A549 (cell line): ENCODE measurements around the gene CAPN8. TPM values are rescaled to one million over a fixed set of nuclear protein-coding genes. Genes with fewer than 3 reads are reported as not detected.

Experiments
- ATAC-seq, 2 experiments: fragments of 200-7000 bp in 1 of 2; fragments of >200 bp in 1 of 2; cut with Nextera tagmentation in 1 of 2; cut with Tn5 transposase in 1 of 2; 3 replicates each; pipeline versions ENCODE4 v1.8.0 to v1.9.1; 2018 to 2020; ENCODE audit warnings: mild to moderate bottlenecking in 1 of 2, moderate library complexity in 1 of 2
- CTCF ChIA-PET: fragments of 300-600 bp; sonication (Branson Sonifier 250); formaldehyde crosslinking; extraction: SDS; loops from one replicate; lab custom pipeline; 2021; ENCODE audit warnings: antibody characterized with exemption, inconsistent platforms; lab: Yijun Ruan, JAX
- POLR2A ChIA-PET: fragments of 350-600 bp; formaldehyde crosslinking; extraction: SDS; loops from one replicate; lab custom pipeline; 2021; ENCODE audit warnings: antibody characterized with exemption, inconsistent platforms; lab: Yijun Ruan, JAX
- DNase-seq, 2 experiments: peaks; one replicate each; pipeline versions ENCODE4 v3.0.0 to v3.0.0-alpha.2; 2011 to 2016; ENCODE audit warnings: low read depth in 1 of 2, low spot score in 1 of 2
- FAIRE-seq: peaks from 2 replicates; lab custom pipeline; 2011; peaks lifted over from hg19 to GRCh38; lab: Jason Lieb, UNC
- H3K27ac ChIP-seq, 2 experiments: fragments of >200 bp; sonication (Bioruptor Twin); formaldehyde crosslinking; 3 replicates each; pipeline ENCODE4 v1.5.1; 2016 to 2017
- H3K4me1 ChIP-seq: fragments of >200 bp; sonication (Bioruptor Twin); formaldehyde crosslinking; 3 replicates; pipeline ENCODE4 v1.6.1; 2016
- H3K4me2 ChIP-seq: fragments of >200 bp; sonication (Bioruptor Twin); formaldehyde crosslinking; 3 replicates; pipeline ENCODE4 v1.6.1; 2016
- H3K4me3 ChIP-seq: fragments of >200 bp; sonication (Bioruptor Twin); formaldehyde crosslinking; 3 replicates; pipeline ENCODE4 v1.5.1; 2016
- H3K9me3 ChIP-seq: fragments of >200 bp; sonication (Bioruptor Twin); formaldehyde crosslinking; 3 replicates; pipeline ENCODE4 v1.6.1; 2016
- BHLHE40 ChIP-seq: IDR thresholded peaks from 2 replicates; pipeline ENCODE4 v1.6.1; 2012; ENCODE audit warnings: low read depth, low read length, inconsistent platforms
- CEBPB ChIP-seq, 2 experiments: fragments of >200 bp in 1 of 2; sonication (Bioruptor Twin) in 1 of 2; formaldehyde crosslinking in 1 of 2; IDR thresholded peaks; 2 replicates each; pipeline ENCODE4 v1.6.1; 2012 to 2016
- EHF ChIP-seq: fragments of 250-450 bp; sonication (Bioruptor Pico); IDR thresholded peaks from 2 replicates; pipeline ENCODE4 v1.5.0; 2020; ENCODE audit warnings: mild to moderate bottlenecking
- FOXS1 ChIP-seq: fragments of 250-450 bp; sonication (Bioruptor Pico); IDR thresholded peaks from 2 replicates; pipeline ENCODE4 v1.5.0; 2020; ENCODE audit warnings: mild to moderate bottlenecking, moderate library complexity
- GATA3 ChIP-seq: IDR thresholded peaks from 2 replicates; pipeline ENCODE4 v1.6.1; 2012; ENCODE audit warnings: borderline replicate concordance
- JUNB ChIP-seq: fragments of >200 bp; sonication (Bioruptor Twin); formaldehyde crosslinking; IDR thresholded peaks from 2 replicates; pipeline ENCODE4 v1.6.1; 2016
- KDM5A ChIP-seq: fragments of 200-600 bp; sonication (generic); IDR thresholded peaks from 2 replicates; pipeline ENCODE4 v1.6.1; 2016; ENCODE audit warnings: antibody characterized with exemption, mild to moderate bottlenecking
- MAFK ChIP-seq: fragments of 450-650 bp; IDR thresholded peaks from 2 replicates; pipeline ENCODE4 v1.6.1; 2014; ENCODE audit not compliant: partially characterized antibody
- NFE2L2 ChIP-seq: fragments of 150-350 bp; conservative IDR thresholded peaks from 2 replicates; pipeline ENCODE4 v1.6.1; 2014; ENCODE audit warnings: low read length
- NPAS2 ChIP-seq: fragments of 250-450 bp; sonication (Bioruptor Pico); IDR thresholded peaks from 2 replicates; pipeline ENCODE4 v1.8.0; 2022; ENCODE audit warnings: mild to moderate bottlenecking, moderate library complexity, borderline replicate concordance
- POLR2AphosphoS2 ChIP-seq: conservative IDR thresholded peaks from 2 replicates; pipeline ENCODE4 v1.6.1; 2012; ENCODE audit warnings: low read length, improper control_type of control experiment, inconsistent platforms
- RCOR1 ChIP-seq: fragments of 150-350 bp; IDR thresholded peaks from 2 replicates; pipeline ENCODE4 v1.6.1; 2014; ENCODE audit warnings: antibody characterized with exemption, low read length, low read depth
- RFX5 ChIP-seq: fragments of 450-650 bp; IDR thresholded peaks from 2 replicates; pipeline ENCODE4 v1.7.1; 2014; ENCODE audit warnings: antibody characterized with exemption, mild to moderate bottlenecking, moderate library complexity
- TFCP2L1 ChIP-seq: fragments of 250-450 bp; sonication (Bioruptor Pico); IDR thresholded peaks from 2 replicates; pipeline ENCODE4 v1.5.0; 2021; ENCODE audit warnings: mild to moderate bottlenecking
- TP53 ChIP-seq: fragments of 250-450 bp; sonication (Bioruptor Pico); IDR thresholded peaks from 2 replicates; pipeline ENCODE4 v1.5.0; 2021; ENCODE audit warnings: mild to moderate bottlenecking, moderate library complexity
- ZFP36 ChIP-seq: fragments of 450-650 bp; IDR thresholded peaks from 2 replicates; pipeline ENCODE4 v1.6.1; 2014; ENCODE audit warnings: borderline replicate concordance; ENCODE audit not compliant: partially characterized antibody
- ZNF302 ChIP-seq: fragments of 250-450 bp; sonication (Bioruptor Pico); IDR thresholded peaks from 2 replicates; pipeline ENCODE4 v1.9.0; 2021; ENCODE audit warnings: inconsistent platforms, mild to moderate bottlenecking, moderate library complexity
- WGBS: methylation state at CpG from one replicate; pipeline ENCODE4 v1.1.6; 2017; ENCODE audit errors: missing lambda C conversion rate; 5-methylcytosine and 5-hydroxymethylcytosine counted together
- polyA plus RNA-seq, 4 experiments: library from polyadenylated mRNA; depleted of rRNA in 3 of 4; stranded (reverse); fragments of >200 nt; fragmentation: RNase III in 1 of 4; extraction: RNeasy Plus Mini Kit Qiagen cat#74134 plus additional on column Dnase treatment in 1 of 4; gene quantifications; 2 replicates in 3 of 4; 3 replicates in 1 of 4; pipeline ENCODE4 v1.2.3, GENCODE V29; 2011 to 2017
- TF ChIP-seq, protein P1 (sequence below): fragments of 200-600 bp; sonication (generic); IDR thresholded peaks from 2 replicates; pipeline ENCODE4 v1.6.1; 2016; ENCODE audit warnings: antibody characterized with exemption, mild to moderate bottlenecking, moderate library complexity
- TF ChIP-seq, protein P2 (sequence below): fragments of 450-650 bp; IDR thresholded peaks from 2 replicates; pipeline ENCODE4 v1.6.1; 2014; ENCODE audit warnings: antibody characterized with exemption
- TF ChIP-seq, protein P3 (sequence below): fragments of 250-450 bp; sonication (Bioruptor Pico); IDR thresholded peaks from 2 replicates; pipeline ENCODE4 v1.5.0; 2020; ENCODE audit warnings: low read depth, mild to moderate bottlenecking, moderate library complexity
- TF ChIP-seq, protein P4 (sequence below): fragments of 150-350 bp; IDR thresholded peaks from 2 replicates; pipeline ENCODE4 v1.6.1; 2014; ENCODE audit warnings: low read depth, mild to moderate bottlenecking, low read length

Gene CAPN8
- polyA plus RNA-seq, 2 of the 4 experiments (the other 2 are of a cell fraction), result 0.39 to 1.5 TPM

DNA sequence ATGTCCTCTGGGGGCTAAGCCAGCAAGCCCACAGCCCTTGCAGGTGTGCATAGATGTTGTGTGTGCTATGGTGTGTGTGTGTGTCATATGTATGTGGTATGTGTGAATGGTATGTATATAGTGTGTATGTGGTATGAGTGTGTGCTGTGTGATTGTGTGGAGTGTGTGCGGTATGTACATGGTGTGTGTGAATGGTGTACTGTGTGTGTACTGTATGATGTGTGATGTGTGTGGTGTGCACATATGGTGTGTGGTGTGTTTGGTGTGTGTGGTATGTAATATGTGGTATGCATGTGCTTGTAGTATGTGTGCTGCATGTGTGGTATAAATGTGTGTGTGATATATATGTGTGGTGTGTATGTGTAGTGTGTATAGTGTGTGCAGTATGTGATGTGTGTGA is 107.0 kb downstream of the CAPN8 start:
- 93% methylated on average over 1 of the region's 1 CpG for WGBS
- POLR2A ChIA-PET, result no interaction called here

DNA sequence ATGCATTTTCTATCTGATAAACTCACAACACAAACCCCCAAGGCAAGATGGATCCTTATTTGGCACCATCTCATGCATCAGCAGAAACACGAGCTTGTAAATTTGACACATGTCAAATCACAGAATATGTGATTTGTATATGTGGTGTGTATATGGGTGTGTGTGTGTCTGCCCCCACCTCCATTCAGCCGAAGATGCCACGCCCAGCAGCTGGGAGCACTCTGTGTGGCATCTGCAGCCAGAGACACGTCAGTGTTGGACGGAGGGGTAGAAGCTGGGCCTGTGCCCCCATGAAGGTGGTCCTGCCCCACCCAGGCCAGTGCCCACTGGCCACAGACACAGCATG is 108.4 kb downstream of the CAPN8 start:
- ATAC-seq (peak in 1 of 2 experiments; percentile 51; a peak in 4 of 6 replicates), DNase-seq (no peak), FAIRE-seq (no peak)
- Histone ChIP-seq H3K4me3 (no peak overlapping the region), H3K4me2 (no peak overlapping the region), H3K4me1 (no peaks in the 10 kb centered on the region), H3K27ac (no peak overlapping the region; a peak in 1 of 6 replicates), H3K9me3 (no peaks in the 10 kb centered on the region)
- WGBS, result 50% methylated on average over 4 of the region's 5 CpGs
- POLR2A ChIA-PET, result no interaction called here
- TF ChIP-seq NFE2L2, result no peak
- TF ChIP-seq MAFK, result no peak
- TF ChIP-seq ZFP36, result no peak
- TF ChIP-seq RCOR1, result no peak
- no peak for TF ChIP-seq TP53 (CRISPR knock-in tag)
- TF ChIP-seq KDM5A, result no peak
- no peak for TF ChIP-seq CEBPB (IDR thresholded peaks at IDR 0.05)
- TF ChIP-seq NPAS2 (CRISPR knock-in tag), result no peak
- TF ChIP-seq ZNF302, result no peak
- TF ChIP-seq, protein P1, sequence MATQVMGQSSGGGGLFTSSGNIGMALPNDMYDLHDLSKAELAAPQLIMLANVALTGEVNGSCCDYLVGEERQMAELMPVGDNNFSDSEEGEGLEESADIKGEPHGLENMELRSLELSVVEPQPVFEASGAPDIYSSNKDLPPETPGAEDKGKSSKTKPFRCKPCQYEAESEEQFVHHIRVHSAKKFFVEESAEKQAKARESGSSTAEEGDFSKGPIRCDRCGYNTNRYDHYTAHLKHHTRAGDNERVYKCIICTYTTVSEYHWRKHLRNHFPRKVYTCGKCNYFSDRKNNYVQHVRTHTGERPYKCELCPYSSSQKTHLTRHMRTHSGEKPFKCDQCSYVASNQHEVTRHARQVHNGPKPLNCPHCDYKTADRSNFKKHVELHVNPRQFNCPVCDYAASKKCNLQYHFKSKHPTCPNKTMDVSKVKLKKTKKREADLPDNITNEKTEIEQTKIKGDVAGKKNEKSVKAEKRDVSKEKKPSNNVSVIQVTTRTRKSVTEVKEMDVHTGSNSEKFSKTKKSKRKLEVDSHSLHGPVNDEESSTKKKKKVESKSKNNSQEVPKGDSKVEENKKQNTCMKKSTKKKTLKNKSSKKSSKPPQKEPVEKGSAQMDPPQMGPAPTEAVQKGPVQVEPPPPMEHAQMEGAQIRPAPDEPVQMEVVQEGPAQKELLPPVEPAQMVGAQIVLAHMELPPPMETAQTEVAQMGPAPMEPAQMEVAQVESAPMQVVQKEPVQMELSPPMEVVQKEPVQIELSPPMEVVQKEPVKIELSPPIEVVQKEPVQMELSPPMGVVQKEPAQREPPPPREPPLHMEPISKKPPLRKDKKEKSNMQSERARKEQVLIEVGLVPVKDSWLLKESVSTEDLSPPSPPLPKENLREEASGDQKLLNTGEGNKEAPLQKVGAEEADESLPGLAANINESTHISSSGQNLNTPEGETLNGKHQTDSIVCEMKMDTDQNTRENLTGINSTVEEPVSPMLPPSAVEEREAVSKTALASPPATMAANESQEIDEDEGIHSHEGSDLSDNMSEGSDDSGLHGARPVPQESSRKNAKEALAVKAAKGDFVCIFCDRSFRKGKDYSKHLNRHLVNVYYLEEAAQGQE, result no peak
- TF ChIP-seq POLR2AphosphoS2, result no peak
- no peak for TF ChIP-seq RFX5
- TF ChIP-seq, protein P2, sequence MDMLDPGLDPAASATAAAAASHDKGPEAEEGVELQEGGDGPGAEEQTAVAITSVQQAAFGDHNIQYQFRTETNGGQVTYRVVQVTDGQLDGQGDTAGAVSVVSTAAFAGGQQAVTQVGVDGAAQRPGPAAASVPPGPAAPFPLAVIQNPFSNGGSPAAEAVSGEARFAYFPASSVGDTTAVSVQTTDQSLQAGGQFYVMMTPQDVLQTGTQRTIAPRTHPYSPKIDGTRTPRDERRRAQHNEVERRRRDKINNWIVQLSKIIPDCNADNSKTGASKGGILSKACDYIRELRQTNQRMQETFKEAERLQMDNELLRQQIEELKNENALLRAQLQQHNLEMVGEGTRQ, result no peak
- no peak for TF ChIP-seq JUNB
- no peak for TF ChIP-seq GATA3
- TF ChIP-seq, protein P3, sequence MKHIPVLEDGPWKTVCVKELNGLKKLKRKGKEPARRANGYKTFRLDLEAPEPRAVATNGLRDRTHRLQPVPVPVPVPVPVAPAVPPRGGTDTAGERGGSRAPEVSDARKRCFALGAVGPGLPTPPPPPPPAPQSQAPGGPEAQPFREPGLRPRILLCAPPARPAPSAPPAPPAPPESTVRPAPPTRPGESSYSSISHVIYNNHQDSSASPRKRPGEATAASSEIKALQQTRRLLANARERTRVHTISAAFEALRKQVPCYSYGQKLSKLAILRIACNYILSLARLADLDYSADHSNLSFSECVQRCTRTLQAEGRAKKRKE (CRISPR knock-in tag), result no peak
- TF ChIP-seq TFCP2L1 (CRISPR knock-in tag), result no peak
- no peak for TF ChIP-seq BHLHE40
- CTCF ChIA-PET, result interaction anchor here (0.7 to 2.8 kb wide), 28 partner anchors 9 to 433 kb away, joined by 3 to 65 read pairs (median 6); partner anchors contain the start of gene CAPN8

More for the DNA sequence above, 107.0 kb downstream of the CAPN8 start:
- no peak for ATAC-seq
- TF ChIP-seq, protein P4, sequence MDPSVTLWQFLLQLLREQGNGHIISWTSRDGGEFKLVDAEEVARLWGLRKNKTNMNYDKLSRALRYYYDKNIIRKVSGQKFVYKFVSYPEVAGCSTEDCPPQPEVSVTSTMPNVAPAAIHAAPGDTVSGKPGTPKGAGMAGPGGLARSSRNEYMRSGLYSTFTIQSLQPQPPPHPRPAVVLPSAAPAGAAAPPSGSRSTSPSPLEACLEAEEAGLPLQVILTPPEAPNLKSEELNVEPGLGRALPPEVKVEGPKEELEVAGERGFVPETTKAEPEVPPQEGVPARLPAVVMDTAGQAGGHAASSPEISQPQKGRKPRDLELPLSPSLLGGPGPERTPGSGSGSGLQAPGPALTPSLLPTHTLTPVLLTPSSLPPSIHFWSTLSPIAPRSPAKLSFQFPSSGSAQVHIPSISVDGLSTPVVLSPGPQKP, result no peak
- TF ChIP-seq FOXS1 (CRISPR knock-in tag) (no peak), NPAS2 (CRISPR knock-in tag) (no peak), EHF (CRISPR knock-in tag) (no peak)
- TF ChIP-seq, protein P1, result no peak
- no peak overlapping the region for H3K27ac ChIP-seq
- no peak for FAIRE-seq
- no peaks in the 10 kb centered on the region for H3K9me3 ChIP-seq
- no peak overlapping the region for H3K4me2 ChIP-seq
- no peak overlapping the region for H3K4me3 ChIP-seq
- no peaks in the 10 kb centered on the region for H3K4me1 ChIP-seq
- CTCF ChIA-PET, result interaction anchor here (0.8 to 2.8 kb wide), 3 partner anchors 53 to 91 kb away, joined by 3 to 65 read pairs (median 17); no protein-coding TSS in a partner anchor
- DNase-seq, result no peak
